GM12874 (cell line): ENCODE data around the gene MRPS7.
A peak's percentile ranks its signal among the peaks of the same experiment; 100 is the strongest.

Source experiments
- TF ChIP-seq, protein P1 (sequence below): IDR thresholded peaks from 2 replicates; pipeline ENCODE4 v1.5.1; 2011; ENCODE audit warnings: low read depth, mild to moderate bottlenecking, control low read depth, low read length, moderate library complexity; ENCODE audit not compliant: insufficient read depth

Gene MRPS7

GRCh38 chr17:75239778-75240393 is 21.8 kb upstream of the MRPS7 start:
- TF ChIP-seq, protein P1, sequence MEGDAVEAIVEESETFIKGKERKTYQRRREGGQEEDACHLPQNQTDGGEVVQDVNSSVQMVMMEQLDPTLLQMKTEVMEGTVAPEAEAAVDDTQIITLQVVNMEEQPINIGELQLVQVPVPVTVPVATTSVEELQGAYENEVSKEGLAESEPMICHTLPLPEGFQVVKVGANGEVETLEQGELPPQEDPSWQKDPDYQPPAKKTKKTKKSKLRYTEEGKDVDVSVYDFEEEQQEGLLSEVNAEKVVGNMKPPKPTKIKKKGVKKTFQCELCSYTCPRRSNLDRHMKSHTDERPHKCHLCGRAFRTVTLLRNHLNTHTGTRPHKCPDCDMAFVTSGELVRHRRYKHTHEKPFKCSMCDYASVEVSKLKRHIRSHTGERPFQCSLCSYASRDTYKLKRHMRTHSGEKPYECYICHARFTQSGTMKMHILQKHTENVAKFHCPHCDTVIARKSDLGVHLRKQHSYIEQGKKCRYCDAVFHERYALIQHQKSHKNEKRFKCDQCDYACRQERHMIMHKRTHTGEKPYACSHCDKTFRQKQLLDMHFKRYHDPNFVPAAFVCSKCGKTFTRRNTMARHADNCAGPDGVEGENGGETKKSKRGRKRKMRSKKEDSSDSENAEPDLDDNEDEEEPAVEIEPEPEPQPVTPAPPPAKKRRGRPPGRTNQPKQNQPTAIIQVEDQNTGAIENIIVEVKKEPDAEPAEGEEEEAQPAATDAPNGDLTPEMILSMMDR = no peak

DNA sequence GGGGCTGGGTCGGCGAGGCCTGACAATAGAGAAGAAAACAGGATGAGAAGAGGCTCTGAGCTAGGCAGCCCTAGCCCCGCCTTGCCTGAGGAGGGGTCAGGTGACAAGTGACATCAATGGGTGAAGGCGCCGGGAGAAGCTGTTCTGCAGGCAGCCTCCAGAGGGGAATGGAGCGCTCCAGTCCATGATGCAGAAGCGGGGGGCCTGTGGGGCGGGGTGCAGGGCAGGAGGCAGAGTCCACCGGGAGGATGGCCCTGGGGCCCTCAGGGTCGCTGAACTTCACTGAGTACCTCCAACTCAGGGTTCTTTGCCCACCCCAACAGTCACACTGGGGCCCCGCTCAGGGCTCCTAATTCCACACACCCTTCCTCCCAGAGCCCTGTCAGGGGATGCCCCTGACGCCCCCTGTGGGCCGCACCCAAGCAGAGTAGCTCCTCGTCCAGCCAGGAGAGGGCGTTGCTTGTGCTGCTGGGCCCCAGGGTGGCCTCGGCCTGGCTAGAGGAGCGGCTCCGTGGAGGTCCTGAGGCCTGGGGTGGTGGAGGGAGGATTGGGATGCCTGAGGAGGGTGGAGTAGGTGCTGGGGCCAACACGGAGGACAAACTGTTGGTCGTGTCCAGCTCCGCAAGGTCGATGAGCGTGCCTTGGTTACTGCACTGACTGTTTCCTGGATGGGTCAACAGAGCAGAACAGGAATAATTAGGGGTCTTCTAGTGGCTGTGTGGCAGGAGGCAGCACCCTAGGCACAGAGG is 21.1 kb upstream of the MRPS7 start:
- TF ChIP-seq, protein P1 = peak; percentile 88

DNA sequence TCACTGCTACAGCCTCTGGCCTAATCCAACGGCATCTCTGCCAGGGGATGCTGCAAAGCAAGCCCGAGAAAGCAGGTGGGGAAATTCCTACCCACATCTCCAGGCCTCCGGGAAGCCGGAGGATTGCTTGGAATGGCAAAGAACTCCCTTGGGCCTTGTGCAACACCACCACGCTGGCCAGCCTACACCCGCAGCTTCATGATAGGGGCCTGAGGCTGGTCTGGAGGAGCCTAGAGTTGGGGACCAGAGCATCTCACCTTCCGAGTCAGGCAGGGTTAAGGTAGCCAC is 20.6 kb upstream of the MRPS7 start:
- TF ChIP-seq, protein P1 = no peak

- TF ChIP-seq, protein P1 = no peak
Observed at GRCh38 chr17:75241502-75241901, 20.2 kb upstream of the MRPS7 start.

GRCh38 chr17:75241996-75242460 is 19.7 kb upstream of the MRPS7 start:
- TF ChIP-seq, protein P1 = no peak

GRCh38 chr17:75242461-75243042 is 19.1 kb upstream of the MRPS7 start:
- TF ChIP-seq, protein P1 = no peak

DNA sequence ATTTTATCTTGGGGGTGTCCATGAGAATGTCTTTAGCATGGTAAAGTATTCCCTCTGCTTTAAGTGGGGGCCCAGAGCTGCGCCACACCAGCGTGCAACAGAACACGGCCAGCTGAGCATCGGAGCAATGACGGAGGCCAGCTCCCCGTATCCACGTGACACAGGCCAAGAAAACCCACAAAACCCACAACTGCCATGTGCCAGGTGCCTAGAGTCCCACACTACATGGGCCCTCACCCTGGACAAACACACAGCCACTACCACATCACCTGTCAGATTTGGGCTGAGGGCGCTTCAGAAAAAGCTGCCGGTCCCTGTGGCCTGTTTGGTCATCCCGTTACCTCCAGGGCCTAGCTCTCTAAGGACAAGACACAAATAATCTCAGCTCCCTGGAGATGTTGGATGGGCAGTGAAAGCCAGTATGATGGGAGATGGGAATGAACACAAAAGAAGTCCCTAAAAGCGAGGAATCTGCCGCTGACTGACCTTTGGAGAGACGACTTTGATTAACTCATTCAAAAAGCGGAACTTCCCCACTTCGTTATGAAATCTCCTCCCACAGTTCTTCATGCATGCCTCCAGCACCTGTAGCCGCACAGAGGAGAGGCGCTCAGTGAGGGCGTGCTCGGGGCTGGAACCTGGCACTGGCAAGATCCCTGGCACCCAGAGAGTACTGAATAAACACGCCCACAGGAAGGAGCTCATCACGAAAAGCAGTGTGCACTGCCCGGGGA is 17.4 kb upstream of the MRPS7 start:
- TF ChIP-seq, protein P1 = no peak
